Adrenal gland (tissue), 5 donors: ENCODE data around the gene GLI1.

Source experiments
- CTCF ChIP-seq, 6 experiments: fragments of 450-650 bp in 4 of 6; fragments of 200-600 bp in 2 of 6; sonication (generic) in 1 of 6; IDR thresholded peaks; 1 replicate in 5 of 6; 2 replicates in 1 of 6; pipeline versions ENCODE4 v1.5.1 to v1.8.0; 2016 to 2021; ENCODE audit warnings: antibody characterized with exemption in 6 of 6, mild to moderate bottlenecking in 2 of 6, moderate library complexity in 1 of 6
- POLR2A ChIP-seq, 2 donors: fragments of 450-650 bp; IDR thresholded peaks; one replicate each; pipeline ENCODE4 v1.6.1; 2017; ENCODE audit warnings: antibody characterized with exemption in 2 of 2, mild to moderate bottlenecking in 2 of 2, moderate library complexity in 1 of 2
- donor health status: DM: no; HTN: no; CAD: no.

GRCh38 chr12:57474430-57474829 lies 14.8 kb downstream of the GLI1 start:
- no peak for TF ChIP-seq CTCF (IDR thresholded peaks at IDR 0.05)
- TF ChIP-seq POLR2A (IDR thresholded peaks at IDR 0.05) = no peak
